ENCODE data around the gene TPM1.
"Not testable (repeated sequence)": the region's sequence is repeated elsewhere in the genome, so short reads cannot be mapped to it uniquely, and the experiment has no call there.

TPM1 gene

DNA sequence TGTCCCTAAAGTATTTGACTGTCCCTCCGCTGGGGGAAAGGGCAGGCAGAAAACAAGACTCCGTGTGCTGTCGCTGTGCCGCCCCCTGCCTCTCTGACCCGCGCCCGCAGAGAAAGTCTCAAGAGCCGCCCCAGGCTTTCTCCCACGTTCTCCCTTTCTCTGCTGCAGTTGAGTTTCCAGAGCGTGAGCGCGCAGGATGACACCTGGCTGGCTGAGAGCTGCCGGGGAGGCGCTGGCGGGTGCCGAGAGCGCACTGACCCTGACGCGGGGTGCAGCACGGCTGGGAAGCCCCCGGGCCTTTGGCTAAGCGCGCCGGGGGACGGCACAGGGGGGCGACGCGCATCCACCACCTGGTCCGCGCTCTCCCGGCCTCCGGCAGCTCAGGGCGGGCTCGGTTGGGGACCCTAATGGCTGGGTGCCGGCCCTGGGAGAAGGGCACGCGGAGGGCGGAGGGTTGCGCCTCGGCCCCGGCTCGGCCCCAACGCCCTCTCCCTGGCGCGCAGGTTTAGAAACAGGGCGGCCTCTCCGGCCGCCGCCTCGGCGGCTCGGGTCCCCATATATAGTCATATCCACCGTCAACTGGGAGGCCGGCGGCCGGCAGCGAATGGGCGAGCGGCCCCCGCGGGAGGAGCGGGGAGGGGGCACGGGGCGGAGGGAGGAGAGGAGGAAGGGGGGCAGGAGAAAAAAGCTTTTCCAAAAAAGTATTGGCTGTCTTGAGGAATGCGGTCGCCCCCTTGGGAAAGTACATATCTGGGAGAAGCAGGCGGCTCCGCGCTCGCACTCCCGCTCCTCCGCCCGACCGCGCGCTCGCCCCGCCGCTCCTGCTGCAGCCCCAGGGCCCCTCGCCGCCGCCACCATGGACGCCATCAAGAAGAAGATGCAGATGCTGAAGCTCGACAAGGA lies at the start of gene TPM1:
TPM1 (plus strand) TSS at position 774 of the 903 bp plus-strand sequence; CDS start at position 857, 83 bp downstream.
- DNase-seq (ENCODE audit: extremely low read depth, low read depth) = peak; percentile 87
- TF ChIP-seq, protein P1, sequence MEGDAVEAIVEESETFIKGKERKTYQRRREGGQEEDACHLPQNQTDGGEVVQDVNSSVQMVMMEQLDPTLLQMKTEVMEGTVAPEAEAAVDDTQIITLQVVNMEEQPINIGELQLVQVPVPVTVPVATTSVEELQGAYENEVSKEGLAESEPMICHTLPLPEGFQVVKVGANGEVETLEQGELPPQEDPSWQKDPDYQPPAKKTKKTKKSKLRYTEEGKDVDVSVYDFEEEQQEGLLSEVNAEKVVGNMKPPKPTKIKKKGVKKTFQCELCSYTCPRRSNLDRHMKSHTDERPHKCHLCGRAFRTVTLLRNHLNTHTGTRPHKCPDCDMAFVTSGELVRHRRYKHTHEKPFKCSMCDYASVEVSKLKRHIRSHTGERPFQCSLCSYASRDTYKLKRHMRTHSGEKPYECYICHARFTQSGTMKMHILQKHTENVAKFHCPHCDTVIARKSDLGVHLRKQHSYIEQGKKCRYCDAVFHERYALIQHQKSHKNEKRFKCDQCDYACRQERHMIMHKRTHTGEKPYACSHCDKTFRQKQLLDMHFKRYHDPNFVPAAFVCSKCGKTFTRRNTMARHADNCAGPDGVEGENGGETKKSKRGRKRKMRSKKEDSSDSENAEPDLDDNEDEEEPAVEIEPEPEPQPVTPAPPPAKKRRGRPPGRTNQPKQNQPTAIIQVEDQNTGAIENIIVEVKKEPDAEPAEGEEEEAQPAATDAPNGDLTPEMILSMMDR (IDR thresholded peaks at IDR 0.05; ENCODE audit: low read depth, low read length) = no peak; the same call in 1 of the 2 replicates

DNA sequence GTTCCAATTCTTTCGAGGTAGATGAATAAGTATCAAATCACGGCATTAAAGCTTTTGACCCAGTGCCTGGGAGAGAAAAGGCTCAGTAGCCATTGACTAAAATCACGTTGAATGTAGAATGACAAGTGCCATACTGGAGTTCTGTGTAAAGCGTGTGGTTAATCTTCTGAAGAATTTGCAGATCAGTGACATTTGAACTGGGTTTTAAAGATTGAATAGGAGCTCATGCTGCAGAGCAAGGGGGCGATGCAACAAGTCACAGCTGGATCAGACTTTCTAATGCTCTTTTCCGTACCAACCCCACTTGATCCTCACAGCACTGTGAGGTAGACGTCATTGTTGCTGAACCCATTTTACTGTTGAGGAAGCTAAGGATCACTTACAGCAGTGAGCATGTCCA lies 49.5 kb upstream of the TPM1 start:
- TF ChIP-seq, protein P1 (IDR thresholded peaks at IDR 0.05; ENCODE audit: low read depth, low read length) = no peak
- DNase-seq (ENCODE audit: extremely low read depth, low read depth) = no peak

DNA sequence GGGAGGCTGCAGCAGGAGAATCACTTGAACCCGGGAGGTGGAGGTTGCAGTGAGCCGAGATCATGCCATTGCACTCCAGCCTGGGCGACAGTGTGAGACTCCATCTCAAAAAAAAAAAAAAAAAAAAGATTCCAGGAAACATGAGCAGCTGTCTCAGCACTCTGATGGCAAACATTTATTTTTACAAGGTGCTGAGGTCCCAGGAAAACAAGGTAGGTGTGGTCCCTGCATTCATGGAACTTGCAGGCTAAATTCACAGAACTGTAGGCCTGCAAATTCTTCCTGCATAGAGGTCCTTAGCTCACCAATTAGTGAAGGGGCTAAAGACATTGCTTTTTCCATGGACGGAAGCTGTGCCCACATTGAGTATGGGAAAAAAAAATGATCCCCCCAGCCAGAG lies 48.9 kb upstream of the TPM1 start:
- DNase-seq (ENCODE audit: extremely low read depth, low read depth) = not testable (repeated sequence)

DNA sequence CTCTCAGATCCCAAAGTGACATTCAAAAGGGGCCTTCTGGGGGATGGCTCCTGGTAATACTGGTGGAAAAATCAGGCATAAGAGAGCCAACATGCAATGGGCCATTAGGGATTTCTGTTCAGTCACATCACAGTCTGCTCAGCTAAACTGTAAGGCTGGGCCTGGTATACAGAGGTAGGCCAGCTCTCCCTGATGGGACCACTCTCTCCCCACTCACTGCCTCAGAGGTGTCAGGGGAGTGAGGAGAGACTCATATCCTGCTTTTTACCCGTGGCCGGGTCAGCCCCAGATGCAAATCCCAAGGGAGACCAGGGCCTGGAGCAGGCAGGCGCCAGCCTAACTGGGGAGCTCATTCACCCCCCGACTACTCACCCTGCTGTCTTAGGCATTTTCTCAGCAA lies 48.1 kb upstream of the TPM1 start:
- DNase-seq (ENCODE audit: extremely low read depth, low read depth) = no peak
- TF ChIP-seq, protein P1 (IDR thresholded peaks at IDR 0.05; ENCODE audit: low read depth, low read length) = no peak

DNA sequence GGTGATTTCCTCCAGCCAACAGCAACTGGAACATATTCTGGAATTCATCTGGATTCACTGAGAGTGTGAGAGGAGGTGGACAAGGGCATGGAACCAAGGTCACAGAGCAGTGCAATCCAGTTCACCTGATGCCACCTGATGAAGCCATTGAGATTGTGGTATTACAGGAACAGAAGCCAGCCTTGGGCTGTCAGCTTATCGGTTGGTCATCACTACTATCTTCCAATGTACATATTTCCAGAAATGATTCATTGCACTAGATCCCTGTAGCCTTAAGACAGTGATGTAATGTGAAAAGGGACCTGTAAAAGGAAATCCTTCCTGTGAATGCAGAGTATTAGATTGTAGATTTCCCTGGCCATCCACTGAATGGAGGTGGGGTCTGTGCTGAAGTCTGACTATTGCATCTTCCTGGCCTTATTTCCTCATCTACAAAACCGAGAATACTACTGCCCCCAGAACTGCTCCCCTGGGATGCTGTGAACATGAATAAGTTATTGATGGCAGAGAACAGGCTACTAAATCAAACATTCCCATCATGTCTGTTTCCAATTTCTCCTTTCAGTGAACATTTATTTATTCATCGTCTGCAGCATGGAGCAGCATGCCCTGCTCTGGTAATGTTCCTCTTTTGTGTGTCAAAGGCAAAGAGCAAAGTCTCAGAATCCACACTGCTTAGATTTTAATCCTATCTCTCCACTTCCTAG lies 47.4 kb upstream of the TPM1 start:
- TF ChIP-seq, protein P1 (IDR thresholded peaks at IDR 0.05; ENCODE audit: low read depth, low read length) = no peak
- DNase-seq (ENCODE audit: extremely low read depth, low read depth) = no peak

DNA sequence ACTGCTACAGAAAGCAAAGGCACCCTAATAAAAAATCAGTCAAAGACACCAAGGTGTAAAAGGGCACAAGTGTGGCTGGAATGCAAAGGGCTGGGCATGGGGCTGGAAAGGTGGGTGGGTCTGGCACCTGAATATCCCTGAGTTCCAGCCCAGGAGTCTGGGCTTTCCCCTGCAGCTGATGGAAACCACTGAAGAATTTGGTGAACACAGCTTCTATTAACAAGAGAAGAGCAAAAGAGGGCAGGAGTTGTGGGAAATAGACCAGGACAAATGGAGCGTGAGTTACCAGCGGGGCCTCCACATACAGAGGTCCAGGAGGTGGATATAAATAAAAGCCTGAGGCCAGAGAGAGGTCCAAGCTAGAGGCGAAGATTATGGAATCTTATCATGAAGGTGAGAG lies 45.1 kb upstream of the TPM1 start:
- no peak for DNase-seq (ENCODE audit: extremely low read depth, low read depth)
- TF ChIP-seq, protein P1 (IDR thresholded peaks at IDR 0.05; ENCODE audit: low read depth, low read length) = no peak

DNA sequence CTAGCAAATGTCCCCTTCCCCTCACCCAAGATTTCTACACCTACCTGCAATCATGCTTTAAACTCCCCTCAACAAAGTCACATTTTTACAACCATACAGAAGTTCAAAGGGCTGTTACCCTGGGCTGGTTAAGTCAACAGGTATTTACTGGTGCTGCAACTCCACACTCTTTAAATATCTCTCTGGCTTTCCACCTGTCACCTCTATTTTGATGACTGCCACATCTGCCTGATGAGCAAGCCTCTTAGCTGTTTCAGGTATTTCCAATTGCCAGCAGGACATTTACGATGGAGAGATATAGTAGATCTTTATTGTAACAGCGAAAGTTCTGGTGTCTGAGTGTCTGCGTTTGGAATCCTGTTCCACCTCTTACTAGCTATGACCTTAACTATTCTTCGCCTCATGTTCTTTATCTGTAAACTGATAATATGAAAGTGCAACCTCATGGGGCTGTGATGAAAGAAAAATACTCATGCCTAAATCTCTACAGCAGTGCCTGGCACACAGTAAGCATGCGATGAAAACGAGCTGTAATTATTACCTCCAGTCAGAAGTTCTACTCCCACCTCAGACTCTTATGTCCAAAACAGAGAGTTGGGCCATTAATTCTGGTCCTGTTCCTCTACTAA lies 44.2 kb upstream of the TPM1 start:
- DNase-seq (ENCODE audit: extremely low read depth, low read depth) = no peak
- TF ChIP-seq, protein P1 (IDR thresholded peaks at IDR 0.05; ENCODE audit: low read depth, low read length) = no peak

All from AG09319 (cell line).